ENCODE measurements around the gene ACTR1B.
A peak's percentile ranks its signal among the peaks of the same experiment; 100 is the strongest.
"Not testable (repeated sequence)": the region's sequence is repeated elsewhere in the genome, so short reads cannot be mapped to it uniquely, and the experiment has no call there.

Gene ACTR1B

DNA sequence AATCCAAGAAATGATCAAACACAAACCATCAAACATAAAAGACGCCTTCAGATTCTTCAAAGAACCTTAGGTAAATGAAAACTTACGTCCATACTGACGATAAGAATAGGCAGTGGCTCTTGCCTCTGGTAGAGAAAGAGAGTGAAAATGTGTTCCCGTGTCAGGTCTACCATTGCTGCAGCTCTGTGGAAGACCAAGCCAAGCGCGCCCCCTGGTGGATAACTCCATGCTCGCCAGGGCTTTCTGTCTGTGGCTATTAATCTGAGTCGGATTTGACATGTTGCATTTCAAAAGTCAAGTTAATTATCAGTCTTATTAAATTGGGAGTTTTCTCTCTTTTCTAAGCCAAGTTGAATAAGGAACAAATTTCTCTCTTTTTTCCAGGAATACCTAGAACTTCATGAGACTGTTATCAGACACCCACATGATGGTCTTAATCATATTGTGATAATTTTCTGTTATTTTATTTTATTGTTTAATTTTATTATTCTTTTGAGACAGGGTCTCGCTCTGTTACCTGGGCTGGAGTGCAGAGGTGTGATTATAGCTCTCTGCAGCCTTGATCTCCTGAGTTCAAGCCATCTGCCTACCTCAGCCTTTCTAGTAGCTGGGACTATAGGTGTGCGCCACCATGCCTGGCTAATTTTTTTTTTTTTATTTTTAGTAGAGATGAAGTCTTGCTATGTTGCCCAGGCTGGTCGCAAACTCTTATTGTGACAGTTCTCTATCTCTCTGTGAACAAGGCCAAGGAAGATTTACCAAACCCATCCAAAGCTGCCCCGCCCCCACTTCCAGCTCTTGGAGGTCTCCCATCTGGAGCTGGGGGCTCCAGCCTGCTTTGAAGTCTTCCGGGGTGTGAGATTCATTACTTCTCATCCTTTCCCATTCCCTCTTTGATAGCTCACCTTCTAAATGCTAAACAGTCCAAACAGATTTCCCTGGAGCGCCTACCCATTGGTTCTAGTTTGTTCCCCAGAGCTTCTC is 33.7 kb upstream of the ACTR1B start:
- TF ChIP-seq, protein P1, sequence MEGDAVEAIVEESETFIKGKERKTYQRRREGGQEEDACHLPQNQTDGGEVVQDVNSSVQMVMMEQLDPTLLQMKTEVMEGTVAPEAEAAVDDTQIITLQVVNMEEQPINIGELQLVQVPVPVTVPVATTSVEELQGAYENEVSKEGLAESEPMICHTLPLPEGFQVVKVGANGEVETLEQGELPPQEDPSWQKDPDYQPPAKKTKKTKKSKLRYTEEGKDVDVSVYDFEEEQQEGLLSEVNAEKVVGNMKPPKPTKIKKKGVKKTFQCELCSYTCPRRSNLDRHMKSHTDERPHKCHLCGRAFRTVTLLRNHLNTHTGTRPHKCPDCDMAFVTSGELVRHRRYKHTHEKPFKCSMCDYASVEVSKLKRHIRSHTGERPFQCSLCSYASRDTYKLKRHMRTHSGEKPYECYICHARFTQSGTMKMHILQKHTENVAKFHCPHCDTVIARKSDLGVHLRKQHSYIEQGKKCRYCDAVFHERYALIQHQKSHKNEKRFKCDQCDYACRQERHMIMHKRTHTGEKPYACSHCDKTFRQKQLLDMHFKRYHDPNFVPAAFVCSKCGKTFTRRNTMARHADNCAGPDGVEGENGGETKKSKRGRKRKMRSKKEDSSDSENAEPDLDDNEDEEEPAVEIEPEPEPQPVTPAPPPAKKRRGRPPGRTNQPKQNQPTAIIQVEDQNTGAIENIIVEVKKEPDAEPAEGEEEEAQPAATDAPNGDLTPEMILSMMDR (IDR thresholded peaks at IDR 0.05; ENCODE audit: insufficient read depth, low read length, poor library complexity, severe bottlenecking): peak; percentile 78
- no peak overlapping the region for H3K4me3 ChIP-seq (replicated peaks; ENCODE audit: low read depth, low read length)
- DNase-seq (ENCODE audit: extremely low read depth, insufficient read length): peak; percentile 35
- no peaks in the 10 kb centered on the region for H3K36me3 ChIP-seq (ENCODE audit: control insufficient read depth, insufficient read depth, low read length)
- no peaks in the 10 kb centered on the region for H3K27me3 ChIP-seq (replicated peaks; ENCODE audit: control insufficient read depth, insufficient read depth, low read length)

DNA sequence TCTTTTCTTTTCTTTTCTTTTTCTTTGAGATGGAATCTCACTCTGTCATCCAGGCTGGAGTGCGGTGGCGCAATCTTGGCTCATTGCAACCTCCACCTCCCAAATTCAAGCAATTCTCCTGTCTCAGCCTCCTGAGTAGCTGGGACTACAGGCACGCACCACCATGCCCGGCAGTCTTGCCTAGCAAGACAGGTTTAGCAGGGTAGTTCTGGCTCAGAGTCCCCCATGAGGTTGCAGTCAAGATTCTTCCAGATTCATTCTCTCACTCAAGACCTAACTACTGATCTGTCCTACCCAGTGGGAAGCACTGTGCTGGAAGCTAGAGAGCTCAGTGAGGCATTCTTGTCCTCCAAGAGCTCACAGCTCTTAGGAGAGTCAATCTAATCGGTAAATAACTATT is 31.9 kb upstream of the ACTR1B start:
- Histone ChIP-seq H3K36me3 (ENCODE audit: control insufficient read depth, insufficient read depth, low read length) (no peaks in the 10 kb centered on the region), H3K4me3 (replicated peaks; ENCODE audit: low read depth, low read length) (no peak overlapping the region), H3K27me3 (replicated peaks; ENCODE audit: control insufficient read depth, insufficient read depth, low read length) (no peaks in the 10 kb centered on the region)
- TF ChIP-seq, protein P1 (IDR thresholded peaks at IDR 0.05; ENCODE audit: insufficient read depth, low read length, poor library complexity, severe bottlenecking): no peak
- DNase-seq (ENCODE audit: extremely low read depth, insufficient read length): no peak

DNA sequence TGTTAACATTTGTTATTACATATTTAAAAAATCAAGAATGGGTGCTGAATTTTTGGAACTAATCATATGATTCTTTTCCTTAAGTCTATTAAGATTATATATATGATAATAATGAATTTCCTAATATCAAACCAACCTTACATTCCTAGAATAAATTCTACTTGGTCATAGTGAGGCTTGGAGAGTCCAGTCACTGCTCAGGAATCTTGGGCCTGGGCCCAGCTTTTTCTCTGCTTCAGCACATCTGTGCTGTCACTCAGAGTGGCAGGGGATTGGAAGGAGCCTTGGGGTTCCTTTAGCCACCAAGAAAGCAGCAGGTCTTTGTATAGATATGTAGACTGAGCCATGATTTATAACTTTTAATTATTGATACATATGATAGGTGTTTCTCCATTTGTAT is 29.6 kb upstream of the ACTR1B start:
- DNase-seq (ENCODE audit: extremely low read depth, insufficient read length): no peak
- TF ChIP-seq, protein P1 (IDR thresholded peaks at IDR 0.05; ENCODE audit: insufficient read depth, low read length, poor library complexity, severe bottlenecking): no peak
- Histone ChIP-seq H3K27me3 (replicated peaks; ENCODE audit: control insufficient read depth, insufficient read depth, low read length) (no peaks in the 10 kb centered on the region), H3K36me3 (ENCODE audit: control insufficient read depth, insufficient read depth, low read length) (no peaks in the 10 kb centered on the region), H3K4me3 (replicated peaks; ENCODE audit: low read depth, low read length) (no peak overlapping the region)

DNA sequence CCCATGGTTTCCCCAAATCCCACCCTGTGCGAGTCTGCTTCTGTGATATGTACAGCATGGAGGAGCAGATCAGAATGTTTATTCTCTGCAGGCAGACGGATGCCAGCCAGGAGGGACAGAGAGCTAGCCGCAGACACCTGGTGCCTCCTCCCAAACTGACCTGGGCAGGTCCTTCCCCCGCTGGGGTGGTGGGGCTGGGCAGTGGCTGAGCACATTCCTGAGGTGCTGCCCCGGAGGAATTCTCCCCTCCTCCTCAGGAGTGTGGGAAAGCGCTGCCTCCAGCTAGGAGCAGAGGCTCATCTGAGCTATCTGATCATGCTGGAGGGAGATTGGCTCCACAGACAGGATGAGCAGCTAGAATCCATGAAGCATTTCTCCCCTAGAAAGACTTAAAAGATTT is 27.3 kb upstream of the ACTR1B start:
- no peak for DNase-seq (ENCODE audit: extremely low read depth, insufficient read length)
- Histone ChIP-seq H3K36me3 (ENCODE audit: control insufficient read depth, insufficient read depth, low read length) (no peaks in the 10 kb centered on the region), H3K27me3 (replicated peaks; ENCODE audit: control insufficient read depth, insufficient read depth, low read length) (no peaks in the 10 kb centered on the region), H3K4me3 (replicated peaks; ENCODE audit: low read depth, low read length) (no peak overlapping the region)
- TF ChIP-seq, protein P1 (IDR thresholded peaks at IDR 0.05; ENCODE audit: insufficient read depth, low read length, poor library complexity, severe bottlenecking): no peak

DNA sequence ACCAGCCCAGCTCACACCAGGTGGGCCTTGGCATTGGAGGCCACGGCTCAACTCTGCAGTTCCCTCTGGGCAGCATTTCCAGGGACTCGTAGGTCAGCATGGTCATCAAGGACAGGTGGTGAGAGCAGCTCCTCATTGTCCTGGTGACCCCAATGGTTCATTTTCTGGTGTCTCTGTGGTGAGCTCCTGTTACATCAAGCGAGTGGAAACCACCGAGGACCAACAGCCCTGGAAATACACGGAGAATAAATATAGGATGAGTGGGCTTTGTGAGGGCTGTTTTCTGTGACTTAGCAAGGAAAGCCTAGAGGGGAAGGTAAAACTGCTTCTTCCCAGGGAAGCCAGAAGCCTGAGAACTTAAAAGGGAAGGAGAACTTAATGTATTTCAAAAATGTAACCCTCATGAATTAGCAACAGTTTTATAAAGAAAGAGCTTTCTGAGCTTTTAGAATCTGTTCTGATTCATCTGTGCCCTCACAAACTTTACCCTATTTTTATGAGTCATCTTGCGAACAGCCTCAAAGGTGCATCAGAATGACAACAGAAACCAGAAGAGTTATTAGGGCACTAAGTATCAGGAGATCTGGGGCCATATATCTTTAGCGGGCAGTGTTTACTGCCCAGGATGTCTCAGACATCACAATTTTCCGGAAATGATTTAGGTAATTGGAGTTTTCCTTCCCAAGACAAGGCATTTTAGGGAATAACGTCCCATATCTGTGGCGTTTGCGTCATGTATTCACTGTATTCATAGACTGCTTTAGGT is 24.4 kb upstream of the ACTR1B start:
- Histone ChIP-seq H3K27me3 (replicated peaks; ENCODE audit: control insufficient read depth, insufficient read depth, low read length) (no peaks in the 10 kb centered on the region), H3K4me3 (replicated peaks; ENCODE audit: low read depth, low read length) (no peak overlapping the region), H3K36me3 (ENCODE audit: control insufficient read depth, insufficient read depth, low read length) (no peaks in the 10 kb centered on the region)
- DNase-seq (ENCODE audit: extremely low read depth, insufficient read length): peak; percentile 25
- TF ChIP-seq, protein P1 (IDR thresholded peaks at IDR 0.05; ENCODE audit: insufficient read depth, low read length, poor library complexity, severe bottlenecking): no peak

DNA sequence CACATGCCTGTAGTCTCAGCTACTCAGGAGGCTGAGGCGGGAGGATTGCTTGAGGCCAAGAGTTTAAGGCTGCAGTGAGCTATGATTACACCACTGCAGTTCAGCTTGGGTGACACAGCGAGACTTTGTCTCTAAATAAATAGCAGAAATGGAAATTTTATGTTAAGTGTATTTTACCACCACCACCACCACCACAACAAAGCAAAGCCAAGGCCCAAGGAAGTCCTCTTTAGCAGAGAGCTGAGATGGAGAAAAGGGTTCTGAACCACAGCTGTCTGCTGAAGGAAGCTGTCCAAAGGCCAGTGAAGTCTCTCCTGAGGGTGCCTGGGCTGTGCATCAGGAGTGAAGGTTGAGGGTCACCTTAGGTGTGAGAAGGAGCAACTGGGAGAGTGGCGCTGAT is 23.4 kb upstream of the ACTR1B start:
- not testable (repeated sequence) for DNase-seq (ENCODE audit: extremely low read depth, insufficient read length); H3K36me3 ChIP-seq (ENCODE audit: control insufficient read depth, insufficient read depth, low read length); H3K4me3 ChIP-seq (replicated peaks; ENCODE audit: low read depth, low read length); H3K27me3 ChIP-seq (replicated peaks; ENCODE audit: control insufficient read depth, insufficient read depth, low read length)

Data from GM06990 (cell line).